WTC11 (cell line): ENCODE results near the gene CCDC178.

Source experiments
- CREB1 ChIP-seq: sonication (generic); formaldehyde crosslinking; IDR thresholded peaks from 2 replicates; pipeline ENCODE4 v1.8.0; 2023; ENCODE audit warnings: mild to moderate bottlenecking, missing genetic modification reagents
- GTF2I ChIP-seq: fragments of 250-450 bp; sonication (Bioruptor Pico); conservative IDR thresholded peaks from 2 replicates; pipeline ENCODE4 v1.4.0; 2021; ENCODE audit warnings: mild to moderate bottlenecking
- IRF1 ChIP-seq: sonication (generic); formaldehyde crosslinking; IDR thresholded peaks from 2 replicates; pipeline ENCODE4 v1.8.0; 2023; ENCODE audit warnings: missing genetic modification reagents
- JUN ChIP-seq: sonication (generic); formaldehyde crosslinking; IDR thresholded peaks from 2 replicates; pipeline ENCODE4 v1.8.0; 2023; ENCODE audit warnings: mild to moderate bottlenecking, missing genetic modification reagents
- MAX ChIP-seq: sonication (generic); formaldehyde crosslinking; IDR thresholded peaks from 2 replicates; pipeline ENCODE4 v1.8.0; 2022; ENCODE audit warnings: mild to moderate bottlenecking, missing genetic modification reagents
- NR2C2 ChIP-seq: sonication (generic); formaldehyde crosslinking; IDR thresholded peaks from 2 replicates; pipeline ENCODE4 v1.8.0; 2022; ENCODE audit warnings: mild to moderate bottlenecking, missing genetic modification reagents
- OVOL2 ChIP-seq: fragments of 250-450 bp; sonication (Bioruptor Pico); IDR thresholded peaks from 2 replicates; pipeline ENCODE4 v1.9.0; 2021; ENCODE audit warnings: mild to moderate bottlenecking, borderline replicate concordance
- PREB ChIP-seq: sonication (generic); formaldehyde crosslinking; IDR thresholded peaks from 2 replicates; pipeline ENCODE4 v1.8.1; 2022; ENCODE audit warnings: mild to moderate bottlenecking, missing genetic modification reagents, moderate library complexity, borderline replicate concordance
- RORB ChIP-seq: fragments of 250-450 bp; sonication (Bioruptor Pico); IDR thresholded peaks from 2 replicates; pipeline ENCODE4 v1.9.0; 2021; ENCODE audit warnings: mild to moderate bottlenecking
- TCF7 ChIP-seq: sonication (generic); formaldehyde crosslinking; IDR thresholded peaks from 2 replicates; pipeline ENCODE4 v1.8.0; 2022; ENCODE audit warnings: mild to moderate bottlenecking, low read depth, missing genetic modification reagents, moderate library complexity
- ZNF138 ChIP-seq: sonication (generic); formaldehyde crosslinking; conservative IDR thresholded peaks from 2 replicates; pipeline ENCODE4 v1.8.1; 2022; ENCODE audit warnings: mild to moderate bottlenecking, moderate library complexity, missing genetic modification reagents
- ZNF396 ChIP-seq: fragments of 250-450 bp; sonication (Bioruptor Pico); IDR thresholded peaks from 2 replicates; pipeline ENCODE4 v1.8.0; 2021; ENCODE audit warnings: mild to moderate bottlenecking, moderate library complexity, borderline replicate concordance
- TF ChIP-seq, protein P1 (sequence below): fragments of 200-600 bp; IDR thresholded peaks from 2 replicates; pipeline ENCODE4 v1.8.0; 2022; ENCODE audit warnings: antibody characterized with exemption
- TF ChIP-seq, protein P2 (sequence below): sonication (generic); formaldehyde crosslinking; IDR thresholded peaks from 2 replicates; pipeline ENCODE4 v1.8.1; 2022; ENCODE audit warnings: low read depth, missing genetic modification reagents, borderline replicate concordance

DNA sequence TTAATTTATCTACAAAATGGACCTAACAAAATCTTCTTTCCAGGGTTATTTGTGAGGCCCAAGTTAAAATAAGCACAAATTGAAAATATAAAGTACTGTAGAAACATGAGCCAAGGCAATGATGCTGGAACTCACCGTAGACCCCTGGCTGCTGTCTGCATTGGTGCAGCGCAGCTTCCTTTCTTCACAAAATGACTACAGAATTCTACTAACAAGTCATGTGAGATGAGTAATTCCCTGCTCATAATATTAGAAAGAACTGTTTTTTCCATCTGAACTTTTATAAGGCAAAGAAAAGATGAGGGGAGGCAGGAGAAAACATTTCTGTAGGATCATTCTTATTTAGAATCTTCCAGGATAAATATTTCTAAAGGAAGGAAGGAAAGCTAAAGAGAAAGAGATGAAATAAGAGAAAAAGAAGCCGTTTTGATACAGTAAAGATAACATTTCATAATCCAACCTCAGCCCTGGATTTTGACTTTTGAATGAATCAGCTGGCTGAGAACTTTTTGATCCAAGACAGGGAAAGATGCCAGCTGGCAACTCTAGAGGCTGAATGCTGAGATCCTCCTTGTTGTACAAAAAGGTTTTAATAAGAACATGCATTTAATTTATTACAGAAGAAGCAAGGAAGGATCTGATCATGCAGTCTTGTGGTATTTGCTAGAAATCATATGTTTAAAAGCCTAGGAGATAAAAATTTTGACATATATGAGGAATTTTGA, 483.8 kb downstream of the CCDC178 start:
- TF ChIP-seq, protein P1, sequence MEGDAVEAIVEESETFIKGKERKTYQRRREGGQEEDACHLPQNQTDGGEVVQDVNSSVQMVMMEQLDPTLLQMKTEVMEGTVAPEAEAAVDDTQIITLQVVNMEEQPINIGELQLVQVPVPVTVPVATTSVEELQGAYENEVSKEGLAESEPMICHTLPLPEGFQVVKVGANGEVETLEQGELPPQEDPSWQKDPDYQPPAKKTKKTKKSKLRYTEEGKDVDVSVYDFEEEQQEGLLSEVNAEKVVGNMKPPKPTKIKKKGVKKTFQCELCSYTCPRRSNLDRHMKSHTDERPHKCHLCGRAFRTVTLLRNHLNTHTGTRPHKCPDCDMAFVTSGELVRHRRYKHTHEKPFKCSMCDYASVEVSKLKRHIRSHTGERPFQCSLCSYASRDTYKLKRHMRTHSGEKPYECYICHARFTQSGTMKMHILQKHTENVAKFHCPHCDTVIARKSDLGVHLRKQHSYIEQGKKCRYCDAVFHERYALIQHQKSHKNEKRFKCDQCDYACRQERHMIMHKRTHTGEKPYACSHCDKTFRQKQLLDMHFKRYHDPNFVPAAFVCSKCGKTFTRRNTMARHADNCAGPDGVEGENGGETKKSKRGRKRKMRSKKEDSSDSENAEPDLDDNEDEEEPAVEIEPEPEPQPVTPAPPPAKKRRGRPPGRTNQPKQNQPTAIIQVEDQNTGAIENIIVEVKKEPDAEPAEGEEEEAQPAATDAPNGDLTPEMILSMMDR = no peak
- TF ChIP-seq PREB (CRISPR knock-in tag) (no peak), OVOL2 (CRISPR knock-in tag) (no peak), TCF7 (CRISPR knock-in tag) (no peak), RORB (CRISPR knock-in tag) (no peak), ZNF138 (no peak), MAX (CRISPR knock-in tag) (no peak), ZNF396 (CRISPR knock-in tag) (no peak), GTF2I (CRISPR knock-in tag) (no peak), CREB1 (no peak), IRF1 (no peak), NR2C2 (CRISPR knock-in tag) (no peak), JUN (CRISPR knock-in tag) (no peak)
- TF ChIP-seq, protein P2, sequence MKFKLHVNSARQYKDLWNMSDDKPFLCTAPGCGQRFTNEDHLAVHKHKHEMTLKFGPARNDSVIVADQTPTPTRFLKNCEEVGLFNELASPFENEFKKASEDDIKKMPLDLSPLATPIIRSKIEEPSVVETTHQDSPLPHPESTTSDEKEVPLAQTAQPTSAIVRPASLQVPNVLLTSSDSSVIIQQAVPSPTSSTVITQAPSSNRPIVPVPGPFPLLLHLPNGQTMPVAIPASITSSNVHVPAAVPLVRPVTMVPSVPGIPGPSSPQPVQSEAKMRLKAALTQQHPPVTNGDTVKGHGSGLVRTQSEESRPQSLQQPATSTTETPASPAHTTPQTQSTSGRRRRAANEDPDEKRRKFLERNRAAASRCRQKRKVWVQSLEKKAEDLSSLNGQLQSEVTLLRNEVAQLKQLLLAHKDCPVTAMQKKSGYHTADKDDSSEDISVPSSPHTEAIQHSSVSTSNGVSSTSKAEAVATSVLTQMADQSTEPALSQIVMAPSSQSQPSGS (CRISPR knock-in tag) = no peak
